Kidney capillary endothelial cell (primary cell): ENCODE measurements around the gene ECSCR.

Experiments
- DNase-seq: peaks from one replicate; pipeline ENCODE4 v3.0.0-alpha.2; 2018; ENCODE audit warnings: low spot score

ECSCR gene

DNA sequence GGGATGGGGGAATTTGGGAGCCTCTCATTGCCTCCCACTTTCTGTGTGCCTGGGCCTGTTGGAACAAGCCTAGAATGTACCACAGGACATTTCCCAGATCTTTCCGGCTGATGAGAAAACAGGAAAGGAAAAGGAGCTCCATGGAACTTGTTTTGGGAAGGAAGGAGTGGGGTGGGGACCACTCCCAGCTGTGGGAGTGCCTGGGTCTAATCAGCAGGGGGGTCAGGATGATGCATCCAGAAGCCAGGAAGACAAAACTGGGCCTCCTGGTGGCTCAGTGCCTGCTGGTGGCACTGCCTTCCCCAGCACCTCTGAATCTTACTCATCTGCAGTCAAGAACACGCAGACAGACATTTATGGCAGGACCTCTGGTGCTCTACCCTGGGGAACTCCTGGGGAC lies 11.0 kb upstream of the ECSCR start:
- peak; percentile 50 for DNase-seq

DNA sequence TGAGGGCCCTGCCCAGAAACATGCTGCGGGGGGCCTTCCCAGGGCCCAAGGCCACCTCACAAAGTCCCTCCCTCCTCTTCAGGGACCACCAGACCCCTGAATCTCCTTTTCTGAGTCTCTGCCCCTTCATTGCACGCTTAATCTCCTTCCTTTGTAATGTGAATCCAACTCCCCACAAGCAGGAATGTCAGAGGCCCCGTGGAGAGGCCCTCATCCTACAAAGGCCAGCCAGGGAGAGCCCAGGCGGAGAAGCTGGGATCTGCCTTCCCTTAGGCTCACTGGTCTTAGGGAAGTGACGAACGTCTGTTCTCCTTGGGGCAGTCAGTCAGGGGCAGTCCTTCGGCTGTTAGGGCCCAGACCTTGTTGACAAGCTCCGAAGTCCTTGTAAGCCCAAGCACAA lies 10.6 kb upstream of the ECSCR start:
- peak; percentile 60 for DNase-seq

DNA sequence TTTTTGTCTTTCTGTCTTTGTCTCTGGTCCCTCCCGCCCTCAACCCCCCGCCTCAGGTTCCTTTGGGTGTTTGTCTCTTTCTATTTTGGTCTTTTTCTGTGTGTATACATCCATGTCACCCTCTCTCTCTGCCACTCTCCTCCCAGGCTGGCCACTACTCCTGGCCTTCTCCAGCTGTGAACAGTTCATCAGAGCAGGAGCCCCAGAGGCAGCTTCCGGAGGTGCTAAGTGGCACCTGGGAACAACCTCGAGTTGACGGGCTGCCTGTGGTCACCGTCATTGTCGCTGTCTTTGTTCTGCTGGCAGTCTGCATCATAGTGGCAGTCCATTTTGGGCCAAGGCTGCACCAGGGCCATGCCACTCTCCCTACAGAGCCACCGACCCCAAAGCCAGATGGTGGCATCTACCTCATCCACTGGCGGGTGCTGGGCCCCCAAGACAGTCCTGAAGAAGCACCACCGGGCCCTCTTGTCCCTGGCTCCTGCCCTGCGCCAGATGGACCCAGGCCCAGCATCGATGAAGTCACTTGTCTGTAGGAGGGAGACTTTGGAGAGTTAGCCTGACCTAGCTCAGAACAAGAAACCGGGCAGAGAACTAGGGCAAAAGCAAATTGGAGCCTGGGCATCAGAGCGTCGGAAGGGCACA lies 10.0 kb upstream of the ECSCR start:
- no peak for DNase-seq

DNA sequence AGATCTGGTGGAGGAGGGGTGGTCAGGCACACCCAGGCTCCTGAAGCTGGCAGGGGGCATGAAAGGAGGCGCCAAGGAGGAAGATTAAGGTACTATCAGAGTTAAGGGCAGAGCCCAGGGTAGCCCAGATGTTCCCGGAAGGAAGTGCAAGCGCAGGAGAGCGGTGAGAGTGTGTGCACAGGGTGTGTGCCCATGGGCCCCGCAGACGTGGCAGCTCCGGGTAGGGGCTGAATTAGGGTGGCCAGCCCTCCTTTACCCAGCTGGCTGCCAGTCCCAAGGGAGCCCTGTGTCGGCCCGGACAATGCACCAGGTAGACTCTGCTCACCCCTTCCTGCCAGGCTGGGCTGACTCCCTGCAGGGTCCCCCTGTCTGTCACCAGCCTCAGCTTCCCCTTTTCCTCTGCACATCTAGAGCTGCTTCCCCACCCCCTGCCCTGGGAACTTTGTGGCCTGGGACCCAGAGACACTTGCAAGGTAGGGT lies 8.3 kb upstream of the ECSCR start, which contains the start of gene SMIM33:
SMIM33 (plus strand) TSS at position 184 of the 480 bp plus-strand sequence; CDS start at position 302, 118 bp downstream.
- no peak for DNase-seq

DNA sequence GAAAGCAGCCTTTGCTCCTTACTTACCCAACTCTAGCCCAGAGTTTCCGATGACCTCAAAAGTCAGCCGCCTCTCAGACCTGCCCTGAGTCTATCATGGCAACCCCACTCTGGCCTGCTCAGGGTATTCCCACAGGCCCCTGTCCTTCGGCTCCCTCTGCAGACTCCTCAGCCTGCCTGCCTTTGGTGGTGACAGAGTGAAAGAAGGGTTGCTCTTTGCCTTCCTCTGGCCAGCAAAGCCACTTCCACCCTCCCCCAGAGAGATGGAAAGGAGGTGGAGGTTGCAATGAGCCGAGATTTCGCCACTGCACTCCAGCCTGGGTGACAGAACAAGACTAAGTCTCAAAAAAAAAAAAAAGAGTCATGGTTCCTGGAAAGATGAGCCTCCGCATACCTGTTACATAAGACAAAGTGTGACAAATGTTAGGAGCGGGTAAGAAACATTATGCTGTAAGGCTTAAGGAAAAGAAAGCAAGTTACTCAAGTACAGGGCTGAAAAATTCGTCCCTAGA lies 5.9 kb upstream of the ECSCR start:
- DNase-seq: no peak

DNA sequence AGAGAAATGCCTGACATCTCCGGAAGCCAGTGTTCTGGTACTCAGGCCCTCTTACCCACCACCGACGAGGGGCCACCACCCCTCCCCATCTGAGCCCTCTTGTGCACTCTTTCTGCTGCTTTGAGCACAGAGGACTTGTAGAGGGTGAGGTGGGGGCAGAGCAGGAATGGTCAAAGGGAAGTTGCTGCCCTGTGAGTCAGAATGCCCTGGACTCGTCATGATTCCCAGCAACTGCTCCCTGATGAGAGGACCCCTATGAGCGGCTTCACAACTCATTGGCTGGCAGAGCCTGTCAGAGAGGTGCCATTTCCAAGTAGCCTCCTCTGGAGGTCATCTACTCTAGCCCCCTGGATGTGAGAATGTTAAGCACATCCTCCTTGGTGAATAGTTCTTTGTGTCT lies 845 bp downstream of the ECSCR start:
- DNase-seq: peak; percentile 93

DNA sequence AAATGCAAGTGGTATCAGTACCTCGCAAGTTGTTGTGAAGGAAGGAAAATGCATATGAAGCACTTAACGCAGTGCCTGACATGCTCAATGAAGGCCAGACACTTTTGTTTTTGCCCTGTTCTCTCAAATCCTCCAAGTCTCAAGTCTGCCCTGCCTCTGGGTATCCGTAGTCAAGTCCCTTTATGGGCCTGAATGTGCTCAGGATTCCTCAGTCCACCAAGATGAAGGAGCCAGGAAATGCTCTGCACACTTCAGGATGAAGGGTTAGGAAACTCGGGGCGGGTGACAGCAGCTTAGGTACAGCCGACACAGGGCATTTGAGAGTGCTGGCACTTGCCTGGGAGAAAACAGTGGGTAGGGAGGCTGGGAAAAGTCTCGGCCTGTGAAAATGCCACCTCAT lies 1.4 kb downstream of the ECSCR start:
- no peak for DNase-seq

DNA sequence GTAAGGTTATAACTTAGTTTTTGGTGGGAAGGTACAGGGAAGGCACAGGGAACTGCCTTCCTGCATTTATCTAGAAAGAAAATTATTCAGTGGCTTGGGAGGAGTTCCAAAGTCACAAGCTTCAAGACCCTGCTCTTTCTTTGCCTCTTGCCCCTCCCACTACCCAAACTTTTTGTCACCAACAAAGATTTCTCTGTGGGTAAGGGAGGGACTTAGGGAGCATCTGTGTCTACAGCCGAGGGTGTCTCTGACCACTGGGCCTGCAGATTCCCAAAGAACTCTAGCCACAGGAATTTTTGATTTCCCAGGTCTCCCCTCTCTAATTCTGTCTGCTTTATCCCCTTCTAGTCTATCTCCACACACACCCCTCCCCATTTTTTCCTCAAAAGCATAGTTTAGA lies 2.1 kb downstream of the ECSCR start:
- DNase-seq: no peak

DNA sequence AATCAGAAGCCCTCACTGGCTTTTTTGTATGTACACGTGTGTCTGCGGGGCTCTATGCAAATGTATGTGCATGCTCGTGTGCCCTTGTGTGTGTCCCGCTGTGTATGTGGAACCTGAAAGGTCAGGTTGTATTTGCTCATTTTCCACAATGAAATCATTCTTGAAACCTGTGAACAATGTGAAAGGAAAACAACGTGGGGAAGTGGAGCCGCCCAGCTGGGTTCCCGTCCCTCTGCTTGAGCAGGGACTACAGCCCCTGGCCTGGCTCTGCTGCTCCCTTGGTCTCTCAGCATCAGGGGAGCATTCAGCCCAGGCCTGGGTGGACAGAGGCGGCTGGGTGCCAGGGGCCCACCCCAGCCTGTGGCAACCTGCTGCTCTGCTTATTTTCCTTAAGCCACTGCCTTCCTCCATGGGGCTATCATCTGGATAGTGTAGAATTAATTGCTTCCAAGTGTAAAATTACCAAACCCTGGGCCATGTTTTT lies 3.0 kb downstream of the ECSCR start:
- DNase-seq: peak; percentile 42

DNA sequence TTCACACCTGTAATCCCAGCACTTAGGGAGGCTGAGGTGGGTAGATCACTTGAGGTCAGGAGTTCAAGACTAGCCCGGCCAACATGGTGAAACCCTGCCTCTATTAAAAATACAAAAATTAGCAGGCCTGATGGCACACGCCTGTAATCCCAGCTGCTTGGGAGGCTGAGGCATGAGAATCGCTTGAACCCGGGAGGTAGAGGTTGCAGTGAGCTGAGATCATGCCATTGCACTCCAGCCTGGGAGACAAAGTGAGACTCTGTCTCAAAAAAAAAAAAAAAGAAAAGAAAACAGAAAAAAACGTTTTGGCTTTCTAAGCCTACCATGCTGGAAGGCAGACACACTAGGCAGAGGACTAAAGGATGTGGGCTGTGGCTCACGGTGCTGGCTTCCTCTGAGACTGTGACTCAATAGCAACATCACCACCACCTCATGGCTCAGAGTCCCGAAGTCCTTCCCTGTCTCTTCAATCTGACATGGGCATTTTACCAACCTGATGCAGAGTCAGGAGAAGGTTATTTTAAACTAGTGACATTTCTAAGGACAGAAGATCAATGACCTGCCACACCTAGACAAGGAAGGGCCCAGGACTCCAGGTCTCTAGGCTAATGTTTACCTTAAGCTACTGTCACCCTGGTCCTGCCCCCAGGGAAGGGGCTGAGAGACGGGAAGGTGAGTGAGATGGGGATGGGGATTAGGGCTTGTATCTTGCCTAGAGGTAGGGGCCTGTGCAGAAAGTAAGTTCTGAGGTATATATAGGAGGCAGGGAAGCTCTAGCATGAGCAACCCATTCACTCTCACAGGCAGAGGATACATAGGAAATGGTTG lies 3.7 kb downstream of the ECSCR start:
- peak; percentile 91 for DNase-seq

DNA sequence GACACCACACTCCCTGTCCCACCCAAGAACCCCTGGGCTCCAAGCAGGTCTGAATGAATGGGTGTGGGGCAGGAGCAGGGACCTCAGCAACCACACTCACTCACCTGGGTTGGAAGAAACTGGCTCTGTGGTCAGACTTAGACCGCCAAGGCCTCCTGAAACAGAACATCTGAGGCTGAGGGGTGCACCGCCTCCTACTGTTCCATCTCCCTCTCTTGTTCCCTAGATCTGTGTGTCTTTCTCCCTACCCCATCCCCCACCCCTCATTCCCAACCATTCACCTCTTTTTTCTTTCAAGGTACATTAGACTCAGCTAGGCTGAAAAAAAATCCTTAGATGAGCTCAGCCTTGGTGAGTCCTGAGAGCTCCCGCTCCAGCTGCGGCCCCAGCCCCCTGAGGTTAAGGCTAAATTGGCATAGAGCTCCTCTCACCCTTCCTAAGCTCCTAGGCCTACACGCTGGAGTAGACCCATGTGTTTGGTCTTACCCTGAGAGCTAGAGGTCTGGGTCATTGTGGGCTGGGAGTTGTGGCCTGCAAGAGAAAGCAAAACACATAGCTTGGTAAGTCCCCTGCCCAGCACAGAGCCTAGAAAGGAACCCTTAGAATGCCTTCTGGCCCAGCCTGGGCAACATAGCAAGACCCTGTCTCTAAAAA lies 4.8 kb downstream of the ECSCR start:
- no peak for DNase-seq

DNA sequence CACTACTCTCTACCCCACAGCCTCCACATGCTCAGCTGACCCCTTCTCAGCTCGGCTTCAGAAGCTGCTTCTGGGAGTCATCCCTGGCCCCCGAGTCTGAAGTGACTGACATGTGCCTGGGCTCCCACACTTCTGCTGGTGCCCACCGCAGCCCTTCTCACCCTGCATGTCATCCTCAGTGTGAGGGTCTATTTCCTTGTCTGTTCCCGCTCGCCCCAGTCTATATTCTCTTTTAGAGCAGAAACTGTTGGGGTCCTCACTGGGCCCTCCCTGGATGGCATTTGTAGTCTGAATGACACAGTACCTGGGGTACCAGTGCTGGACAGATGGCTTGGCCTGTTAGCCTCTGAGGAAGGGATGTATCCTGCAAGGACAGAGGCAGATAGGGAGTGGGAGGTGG lies 5.3 kb downstream of the ECSCR start:
- no peak for DNase-seq

DNA sequence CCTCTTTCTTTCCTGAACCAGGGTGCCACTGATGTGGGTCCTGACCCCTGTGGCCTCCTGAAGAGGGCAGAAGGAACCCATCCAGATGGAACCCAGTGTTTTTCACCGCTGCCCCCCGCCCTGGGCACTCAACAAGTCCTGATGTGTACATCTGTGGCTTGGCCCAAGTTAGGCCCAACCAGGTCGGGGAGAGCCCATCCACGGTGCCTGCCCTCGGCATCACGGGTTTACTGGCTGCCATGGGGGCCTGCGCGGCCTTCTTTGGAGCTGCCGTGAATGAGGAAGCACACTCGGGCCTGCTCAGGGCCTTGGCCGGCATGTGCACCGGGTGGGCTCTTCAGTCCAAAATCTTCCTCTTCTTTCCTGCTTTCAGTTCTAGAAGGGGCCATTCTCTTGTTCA lies 5.8 kb downstream of the ECSCR start:
- DNase-seq: no peak

DNA sequence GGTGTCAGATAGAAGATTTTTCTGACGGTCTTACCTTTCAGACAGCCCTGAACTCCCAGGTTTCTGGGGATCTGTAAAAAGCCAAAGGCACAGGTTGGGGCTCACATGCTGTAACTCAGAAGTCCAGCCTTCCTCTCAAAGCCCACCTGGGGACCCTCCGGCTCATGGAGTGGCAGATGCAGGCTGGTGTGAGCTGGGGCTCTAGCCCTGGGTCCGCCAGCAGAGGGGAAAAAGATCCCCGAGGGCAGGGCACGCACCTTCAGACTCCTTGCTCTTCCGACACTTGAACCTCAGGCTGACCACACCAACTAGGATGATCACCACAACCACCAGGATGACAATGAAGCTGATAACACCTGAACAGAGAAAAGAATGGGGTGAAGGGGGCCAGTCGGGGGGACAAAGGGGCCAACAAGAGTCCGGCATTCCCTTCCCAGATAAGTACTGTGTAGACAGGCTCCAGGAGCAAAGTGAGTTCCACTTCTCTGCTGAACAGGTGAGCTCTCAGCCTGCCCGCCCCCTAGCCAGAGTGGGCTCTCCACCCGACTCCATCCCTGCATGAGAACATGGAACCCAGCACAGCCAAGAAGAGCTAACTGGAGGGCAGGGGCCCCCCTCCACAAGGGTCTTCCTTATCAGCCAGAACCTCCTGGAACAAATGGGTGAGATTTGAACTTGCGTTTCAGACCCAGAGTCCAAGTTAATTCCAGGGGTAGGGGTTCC lies 7.8 kb downstream of the ECSCR start:
- DNase-seq: no peak

DNA sequence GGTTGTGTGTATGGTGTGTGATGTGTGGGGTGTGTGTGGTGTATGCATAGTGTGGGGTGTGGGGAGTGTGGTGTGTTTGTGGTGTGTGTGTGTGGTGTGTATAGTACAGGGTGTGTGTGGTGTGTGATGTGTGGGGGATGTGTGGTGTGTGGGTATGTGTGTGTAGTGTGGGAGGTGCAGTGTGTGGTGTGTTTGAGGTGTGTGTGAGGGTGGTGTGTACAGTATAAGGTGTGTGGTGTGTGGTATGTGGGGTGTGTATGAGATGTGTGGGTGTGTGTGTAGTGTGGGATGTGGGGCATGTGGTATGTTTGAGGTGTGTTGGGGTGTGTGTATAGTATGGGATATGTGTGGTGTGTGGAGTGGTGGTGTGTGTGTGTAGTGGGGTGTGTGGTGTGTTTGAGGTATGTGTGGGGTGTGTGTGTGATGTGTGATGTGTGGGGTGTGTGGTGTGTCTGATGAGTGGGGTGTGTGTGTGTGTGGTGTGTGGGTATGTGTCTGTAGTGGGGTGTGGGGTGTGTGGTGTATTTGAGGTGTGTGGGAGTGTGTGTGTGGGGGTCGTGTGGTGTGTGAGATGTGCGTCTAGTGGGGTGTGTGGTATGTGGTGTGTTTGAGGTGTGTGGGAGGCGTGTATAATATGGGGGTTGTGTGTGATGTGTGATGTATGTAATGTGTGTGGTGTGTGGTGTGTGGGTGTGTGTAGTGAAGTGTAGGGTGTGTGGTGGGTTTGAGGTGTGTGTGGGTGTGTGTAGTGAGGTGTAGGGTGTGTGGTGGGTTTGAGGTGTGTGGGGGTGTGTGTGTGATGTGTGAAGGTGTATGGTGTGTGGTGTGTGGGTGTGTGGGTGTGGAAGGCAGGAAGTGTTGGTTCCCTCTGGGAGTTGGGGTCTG lies 8.6 kb downstream of the ECSCR start:
- DNase-seq: no peak

DNA sequence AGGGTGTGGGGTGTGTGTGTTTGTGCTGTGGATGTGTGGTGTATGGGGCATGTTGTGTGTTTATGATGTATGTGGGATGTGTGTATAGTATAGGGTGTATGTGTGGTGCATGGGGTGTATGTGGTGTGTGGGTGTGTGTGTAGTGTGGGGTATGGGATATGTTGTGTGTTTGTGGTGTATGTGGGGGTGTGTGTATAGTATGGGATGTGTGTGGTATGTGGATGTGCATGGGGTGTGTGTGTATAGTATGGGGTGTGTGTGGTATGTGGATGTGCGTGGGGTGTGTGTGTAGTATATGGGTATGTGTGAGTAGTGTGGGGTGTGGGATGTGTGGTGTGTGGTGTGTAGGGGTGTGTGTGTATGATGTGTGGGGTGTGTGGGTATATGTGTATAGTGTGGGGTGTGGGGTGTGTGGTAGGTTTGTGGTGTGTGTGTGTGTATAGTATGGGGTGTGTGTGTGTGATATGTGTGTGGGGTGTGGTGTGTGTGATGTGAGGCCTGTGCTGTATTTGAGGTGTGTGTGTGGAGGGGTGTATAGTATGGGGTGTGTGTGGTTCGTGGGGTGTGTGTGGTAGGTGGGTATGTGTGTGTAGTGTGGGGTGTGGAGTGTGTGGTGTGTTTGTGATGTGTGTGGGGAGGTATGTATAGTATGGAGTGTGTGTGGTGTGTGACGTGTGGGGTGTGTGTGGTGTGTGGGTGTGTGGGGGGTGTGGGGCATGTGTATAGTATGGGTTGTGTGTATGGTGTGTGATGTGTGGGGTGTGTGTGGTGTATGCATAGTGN lies 10.5 kb downstream of the ECSCR start:
- DNase-seq: no peak

DNA sequence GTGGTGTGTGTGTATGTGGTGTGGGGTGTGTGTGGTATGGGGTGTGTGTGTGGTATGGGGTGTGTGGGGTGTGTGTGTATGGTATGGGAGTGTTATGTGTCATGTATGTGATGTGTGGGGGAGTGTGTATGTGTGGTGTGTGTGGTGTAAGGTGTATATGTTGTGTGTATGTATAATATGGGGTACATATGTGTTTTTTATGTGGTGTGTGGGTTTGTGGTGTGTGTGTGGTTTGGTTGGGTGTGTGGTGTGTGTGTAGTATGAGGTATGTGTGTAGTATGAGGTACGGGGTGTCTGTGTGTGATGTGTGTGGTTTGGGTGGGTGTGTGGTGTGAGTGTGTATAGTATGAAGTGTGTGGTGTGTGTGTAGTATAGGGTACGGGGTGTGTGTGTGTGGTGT lies 11.4 kb downstream of the ECSCR start:
- DNase-seq: no peak

DNA sequence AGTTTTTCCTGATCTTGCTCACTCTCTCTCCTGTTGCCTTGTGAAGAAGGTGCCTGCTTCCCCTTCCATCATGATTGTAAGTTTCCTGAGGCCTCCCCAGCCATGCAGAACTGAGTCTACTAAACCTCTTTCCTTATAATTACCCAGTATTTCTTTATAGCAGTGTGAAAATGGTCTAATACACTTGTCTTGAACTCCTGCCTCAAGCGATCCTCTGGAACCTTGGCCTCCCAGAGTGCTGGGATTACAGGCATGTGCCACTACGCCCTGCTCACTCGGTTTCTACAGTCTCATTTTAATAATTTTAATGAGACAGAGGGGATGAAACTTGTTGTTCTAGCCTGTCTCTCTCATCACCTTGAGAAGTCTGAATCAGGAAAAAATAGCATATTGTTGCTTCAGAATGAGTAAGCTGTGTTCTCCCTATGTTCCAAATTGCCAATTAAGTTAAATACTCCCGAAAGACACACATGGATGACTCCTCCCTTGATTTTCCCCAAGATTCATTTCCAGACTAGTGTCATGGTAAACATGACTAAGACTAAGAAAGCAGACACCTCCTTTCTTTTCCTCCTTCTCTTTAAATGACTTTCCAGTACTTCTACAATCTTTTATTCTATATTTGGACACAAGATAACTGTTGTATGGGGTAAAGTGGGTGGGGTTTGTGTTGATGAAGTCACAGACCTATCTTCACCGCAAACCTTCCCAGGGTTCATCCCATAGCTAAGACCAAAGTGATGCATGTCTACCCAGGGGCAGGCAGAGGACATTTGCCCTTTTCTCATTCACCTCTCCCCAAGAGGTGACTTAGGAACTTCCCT lies 15.4 kb downstream of the ECSCR start:
- no peak for DNase-seq
